GM19238 (cell line): Measurements from ENCODE around the gene ZNF169.
"Not testable (repeated sequence)": the region's sequence is repeated elsewhere in the genome, so short reads cannot be mapped to it uniquely, and the experiment has no call there.

ENCODE experiments used
- DNase-seq: peaks from one replicate; pipeline ENCODE4 v3.0.0; 2011; ENCODE audit warnings: low spot score; ENCODE audit not compliant: insufficient read length

ZNF169 gene

GRCh38 chr9:94341703-94342102 lies 82.6 kb downstream of the ZNF169 start:
- not testable (repeated sequence) for DNase-seq

- DNase-seq, result not testable (repeated sequence)
These were observed 88.4 kb downstream of the ZNF169 start for GRCh38 chr9:94347451-94347850.

GRCh38 chr9:94348754-94349153 lies 89.7 kb downstream of the ZNF169 start:
- not testable (repeated sequence) for DNase-seq
